HG03432 (cell line): ENCODE results near the gene SETSIP.
A peak's percentile ranks its signal among the peaks of the same experiment; 100 is the strongest.
"Not testable (repeated sequence)": the region's sequence is repeated elsewhere in the genome, so short reads cannot be mapped to it uniquely, and the experiment has no call there.

Source experiments
- ATAC-seq: cut with Tn5 transposase; IDR thresholded peaks from one replicate; pipeline ENCODE4 v1.9.1; 2021; ENCODE audit warnings: mild to moderate bottlenecking, moderate library complexity; ENCODE audit not compliant: unreplicated experiment

SETSIP gene, protein sequence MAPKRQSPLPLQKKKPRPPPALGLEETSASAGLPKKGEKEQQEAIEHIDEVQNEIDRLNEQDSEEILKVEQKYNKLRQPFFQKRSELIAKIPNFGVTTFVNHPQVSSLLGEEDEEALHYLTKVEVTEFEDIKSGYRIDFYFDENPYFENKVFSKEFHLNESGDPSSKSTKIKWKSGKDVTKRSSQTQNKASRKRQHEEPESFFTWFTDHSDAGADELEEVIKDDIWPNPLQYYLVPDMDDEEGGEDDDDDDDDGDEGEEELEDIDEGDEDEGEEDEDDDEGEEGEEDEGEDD

DNA sequence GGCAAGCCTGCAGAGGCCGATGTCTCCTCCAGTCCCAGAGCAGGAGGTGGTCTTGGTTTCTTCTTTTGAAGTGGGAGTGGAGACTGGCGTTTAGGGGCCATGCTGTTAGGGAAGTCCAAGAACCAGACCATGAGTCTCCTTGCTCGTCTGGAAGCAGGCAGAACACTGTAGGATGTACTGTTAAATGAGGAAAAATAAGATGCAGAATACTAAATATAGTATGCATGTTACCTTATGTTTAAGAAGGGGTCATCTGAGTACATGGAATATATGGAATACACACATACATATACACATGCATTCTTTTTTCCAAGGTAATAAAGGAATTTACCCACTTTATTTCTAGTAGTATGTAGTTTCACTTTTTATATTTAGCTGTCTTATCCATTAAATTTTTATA is at the start of gene SETSIP:
Gene SETSIP, minus strand, starts transcription at position 101 of the 400 bp plus-strand sequence. Its CDS starts 0 bp downstream, at position 101.
- ATAC-seq = no peak

DNA sequence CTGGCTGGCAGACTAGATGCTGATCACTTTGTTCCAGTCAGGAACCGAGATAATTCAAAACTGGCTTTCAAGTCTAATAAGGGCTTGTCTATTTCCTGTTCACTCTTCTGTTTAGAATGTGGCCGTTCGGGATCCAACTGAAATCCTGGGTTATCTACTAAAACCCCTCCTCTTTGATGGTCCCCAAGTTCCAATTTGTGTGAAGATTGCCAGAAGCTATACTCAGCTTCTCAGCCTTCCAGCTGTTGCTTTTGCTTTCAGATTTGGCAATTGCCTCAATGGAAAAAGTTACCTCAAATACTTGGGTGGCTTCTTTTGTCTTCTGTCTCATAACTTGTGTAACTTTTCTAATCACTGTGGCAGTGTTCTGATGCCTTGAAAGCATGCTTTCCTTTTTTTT is 48.7 kb upstream of the SETSIP start:
- no peak for ATAC-seq

DNA sequence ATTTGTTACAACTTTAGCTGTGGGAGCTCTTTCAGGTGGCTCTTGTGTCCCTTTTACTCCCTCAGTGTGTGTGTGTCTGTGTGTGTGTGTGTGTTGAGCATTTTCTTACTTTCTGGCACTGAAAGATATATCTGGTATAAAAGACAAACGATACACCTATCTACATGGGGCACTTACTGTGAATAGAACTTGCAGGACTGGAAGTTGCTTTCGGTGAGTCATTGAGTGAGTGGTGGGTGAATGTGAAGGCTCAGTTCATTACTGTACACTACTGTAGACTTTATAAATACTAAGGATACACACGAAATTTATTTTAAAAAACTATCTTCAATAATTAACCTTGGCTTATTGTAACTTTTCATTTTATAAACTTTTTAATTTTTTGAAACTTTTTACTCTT is 43.6 kb upstream of the SETSIP start:
- ATAC-seq = no peak

DNA sequence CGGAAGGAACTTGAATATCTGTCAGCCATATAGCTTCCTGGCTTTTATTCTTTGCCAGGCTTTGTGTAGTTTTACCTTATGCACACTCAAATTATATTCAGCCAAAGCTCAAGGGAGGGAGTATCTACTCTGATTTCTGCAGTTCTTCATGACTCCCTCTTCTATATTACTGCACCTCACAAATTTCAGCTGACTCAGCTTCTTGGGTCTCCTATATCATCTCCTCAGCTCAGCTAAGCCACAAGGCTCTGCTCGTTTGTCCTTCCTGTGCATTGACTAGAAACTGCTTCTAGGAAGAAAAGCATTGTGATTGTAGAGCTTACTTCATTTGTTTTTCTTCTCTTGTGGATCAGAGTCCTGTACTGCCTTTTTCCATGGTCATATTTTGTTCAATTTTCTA is 42.3 kb upstream of the SETSIP start:
- no peak for ATAC-seq

DNA sequence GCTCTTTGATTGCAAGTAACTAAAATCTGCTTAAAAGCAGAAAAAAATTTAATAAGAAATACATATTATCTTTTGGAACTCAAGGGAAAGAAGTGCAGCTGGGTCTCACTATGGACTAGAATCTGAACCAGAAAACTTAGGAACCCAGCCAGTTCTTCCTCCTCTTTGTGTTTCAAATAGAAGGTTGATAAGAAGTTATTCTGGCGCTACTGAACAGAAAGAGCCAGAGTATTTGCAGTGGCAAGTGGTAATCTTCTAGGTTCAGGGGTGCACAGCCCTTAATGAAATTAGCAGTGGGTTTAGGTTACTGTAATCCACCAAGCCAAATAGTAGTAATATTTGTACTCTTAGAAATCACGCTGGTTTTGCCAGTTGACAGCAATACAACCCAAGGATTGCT is 33.4 kb upstream of the SETSIP start:
- no peak for ATAC-seq

DNA sequence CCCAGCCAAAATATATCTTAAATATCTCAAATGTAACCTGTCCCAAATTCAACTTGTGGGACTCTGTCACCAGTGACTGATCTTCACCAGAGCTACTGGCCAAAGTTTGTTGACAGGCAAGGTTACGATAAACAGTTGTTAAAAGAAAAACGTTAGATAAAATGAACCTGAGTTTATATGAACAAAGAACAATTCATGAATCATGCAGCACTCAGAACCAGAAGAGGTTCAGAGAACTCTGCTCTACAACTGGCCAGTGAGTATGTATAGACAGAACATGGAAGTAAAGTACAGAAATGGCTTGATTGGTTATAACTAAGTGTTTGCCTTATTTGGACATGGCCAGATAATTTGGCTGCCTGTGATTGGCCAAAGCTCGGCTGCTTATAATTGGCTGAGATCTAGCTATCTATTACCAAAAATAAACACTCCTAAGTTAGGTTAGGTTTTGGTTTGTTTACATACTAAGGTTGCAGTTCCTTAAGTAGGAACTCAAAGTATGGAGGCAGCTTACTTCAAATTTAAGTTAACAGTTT is 30.4 kb upstream of the SETSIP start:
- no peak for ATAC-seq

DNA sequence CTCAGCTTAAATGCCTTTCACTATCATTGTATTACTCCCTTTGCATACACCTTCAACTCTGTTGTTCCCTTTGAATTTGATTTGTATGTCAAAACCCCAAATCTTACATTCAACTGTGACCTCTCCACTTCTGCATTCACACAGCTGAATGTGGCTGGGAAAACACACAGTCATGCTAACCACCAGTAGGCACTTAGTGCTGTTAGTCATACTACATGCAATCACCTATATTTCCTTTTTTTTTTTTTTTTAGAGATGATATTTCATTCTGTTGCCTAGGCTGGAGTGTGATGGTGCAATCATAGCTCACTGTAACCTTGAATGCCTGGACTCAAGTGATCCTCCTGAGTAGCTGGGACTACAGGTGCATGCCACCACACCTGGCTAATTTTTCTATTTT is 21.1 kb upstream of the SETSIP start:
- no peak for ATAC-seq

DNA sequence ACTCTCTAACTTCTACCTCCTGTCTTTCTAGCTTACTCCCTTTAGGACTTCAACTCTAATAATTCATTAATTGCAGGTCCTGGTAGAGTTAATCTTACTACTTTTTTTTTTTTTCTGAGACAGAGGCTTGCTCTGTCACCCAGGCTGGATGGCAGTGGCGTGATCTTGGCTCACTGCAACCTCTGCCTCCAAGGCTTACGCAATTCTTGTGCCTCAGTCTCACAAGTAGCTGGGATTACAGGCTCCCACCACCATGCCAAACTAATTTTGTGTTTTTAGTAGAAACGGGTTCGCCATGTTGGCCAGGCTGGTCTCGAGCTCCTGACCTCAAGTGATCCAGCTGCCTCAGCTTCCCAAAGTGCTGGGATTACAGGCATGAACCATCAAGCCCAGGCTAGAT is 20.7 kb upstream of the SETSIP start:
- ATAC-seq = no peak

DNA sequence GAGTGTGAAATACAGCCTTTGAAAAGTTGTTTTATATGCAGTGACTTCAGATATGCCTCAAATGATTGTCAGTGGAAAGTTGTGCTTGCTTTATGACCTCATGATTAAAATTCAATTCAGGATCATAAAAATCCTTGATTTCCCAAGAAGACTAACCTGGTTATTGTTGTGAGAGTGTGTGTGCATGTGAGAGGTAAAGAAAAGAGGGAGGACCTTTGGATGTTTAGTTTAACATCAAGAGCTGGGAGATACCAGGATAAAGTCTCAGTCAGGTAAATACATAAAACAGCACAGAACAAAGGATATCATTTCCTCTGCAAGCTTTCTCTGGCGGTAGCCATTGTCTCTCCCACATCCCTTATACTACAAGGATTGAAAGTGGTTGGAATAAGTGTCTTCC is 19.4 kb upstream of the SETSIP start:
- no peak for ATAC-seq

DNA sequence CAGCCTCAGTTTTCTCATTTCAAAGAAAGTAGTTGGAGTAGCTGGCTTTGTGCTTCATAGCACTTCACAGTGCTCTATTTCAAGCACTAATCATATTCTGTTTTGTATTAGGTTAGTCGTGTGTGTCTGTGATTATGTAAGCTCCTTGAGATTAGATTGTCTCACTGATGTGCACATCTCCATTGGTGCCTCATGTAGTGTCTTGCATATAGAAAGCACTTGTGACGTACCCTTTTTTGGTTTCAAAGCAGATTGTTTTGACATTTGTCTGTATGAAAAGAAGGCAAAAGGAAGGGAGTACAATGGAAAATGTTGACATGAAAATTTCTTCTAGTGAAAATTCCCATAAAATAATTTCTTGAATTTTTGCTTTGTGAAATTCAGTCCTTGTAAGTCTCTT is 18.9 kb upstream of the SETSIP start:
- ATAC-seq = no peak

DNA sequence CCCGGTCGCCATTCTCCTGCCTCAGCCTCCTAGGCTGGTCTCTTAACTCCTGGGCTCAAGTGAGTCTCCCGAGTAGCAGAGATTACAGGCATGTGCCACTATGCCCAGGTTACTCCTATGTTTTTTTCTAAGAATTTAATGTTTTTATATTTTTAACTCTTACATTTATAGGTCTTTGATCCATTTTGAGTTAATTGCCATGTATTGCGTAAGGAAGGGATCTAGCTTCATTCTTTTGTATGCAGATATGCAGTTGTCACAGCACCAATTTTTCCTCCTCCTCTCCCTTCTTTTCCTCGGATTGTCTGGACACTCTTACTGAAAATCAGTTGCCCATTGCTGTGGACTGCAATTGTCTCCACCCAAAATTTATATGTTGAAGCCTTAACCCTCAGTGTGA is 16.4 kb upstream of the SETSIP start:
- ATAC-seq = no peak

DNA sequence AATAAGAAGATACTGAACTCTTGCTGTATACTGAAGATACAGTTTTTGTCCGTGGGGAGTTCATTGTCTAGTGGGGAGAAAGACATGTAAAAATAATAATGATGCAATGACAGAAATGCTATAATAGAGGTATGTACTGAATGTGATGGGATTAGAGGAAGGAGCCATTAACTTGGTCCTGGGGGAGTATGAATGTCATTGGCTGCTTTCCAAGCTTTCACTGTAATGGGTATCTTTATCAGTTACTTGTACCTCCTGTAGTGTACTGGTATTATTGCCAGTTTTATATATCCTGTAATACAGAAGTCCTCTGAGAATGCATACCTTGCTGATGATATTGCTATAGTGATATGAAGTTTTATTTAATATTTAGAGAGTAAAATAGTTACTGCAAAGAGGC is 12.3 kb upstream of the SETSIP start:
- no peak for ATAC-seq

DNA sequence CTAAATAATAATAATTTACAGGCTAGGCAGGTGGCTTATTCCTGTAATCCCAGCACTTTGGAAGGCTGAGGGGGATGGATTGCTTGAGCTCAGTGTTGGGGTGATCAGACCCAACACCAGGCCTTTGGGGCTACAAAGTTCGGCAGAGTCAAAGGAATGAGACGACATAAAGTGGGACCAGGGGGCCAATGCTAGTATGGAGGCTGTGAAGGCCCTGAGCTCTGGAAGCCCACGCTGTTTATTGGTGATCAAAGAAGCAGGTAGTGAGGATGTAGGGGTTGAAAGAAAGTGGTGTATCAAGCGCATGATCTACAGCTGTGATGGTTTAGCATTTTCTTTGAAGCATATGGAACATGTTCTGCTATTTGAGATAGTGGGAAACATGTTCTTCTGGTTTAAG is 10.5 kb upstream of the SETSIP start:
- no peak for ATAC-seq

DNA sequence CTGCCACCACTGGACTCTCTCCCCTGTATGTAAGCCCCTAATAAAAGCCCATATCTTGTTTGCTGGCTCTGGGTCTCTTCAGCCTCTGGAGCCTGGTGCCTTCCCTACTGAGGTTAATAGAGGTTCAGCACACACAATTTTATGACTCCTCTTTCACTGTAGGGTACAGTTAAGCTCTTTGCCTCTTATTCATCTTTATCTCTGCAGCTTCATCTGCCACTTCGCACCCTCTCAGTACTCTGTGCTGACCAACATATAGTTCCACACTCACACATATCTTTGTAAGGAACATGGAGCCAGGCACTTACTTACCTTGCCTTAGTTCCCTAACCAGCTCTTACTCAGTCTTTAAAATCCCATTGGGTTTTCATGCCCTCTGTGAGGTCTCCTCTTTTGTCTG is 9.4 kb upstream of the SETSIP start:
- ATAC-seq = no peak

DNA sequence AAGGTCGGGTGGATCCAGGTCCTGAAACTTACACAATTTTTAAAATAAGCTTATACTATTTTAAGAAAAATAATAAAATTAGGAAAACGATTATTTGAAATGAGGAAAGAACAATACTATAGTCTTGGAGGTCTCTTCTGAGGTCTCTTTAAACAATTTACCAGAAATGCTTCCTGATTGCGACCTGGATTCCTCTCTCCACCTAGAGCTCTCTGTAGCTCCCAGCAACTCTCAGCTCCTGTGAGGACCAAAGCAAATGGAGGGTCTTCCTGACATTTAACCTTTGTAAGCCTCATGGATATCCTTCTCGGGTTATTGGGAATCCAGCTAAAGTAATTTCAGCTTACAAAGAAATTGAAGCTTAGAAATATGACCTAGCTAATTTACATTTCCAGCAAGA is 5.8 kb upstream of the SETSIP start:
- no peak for ATAC-seq

DNA sequence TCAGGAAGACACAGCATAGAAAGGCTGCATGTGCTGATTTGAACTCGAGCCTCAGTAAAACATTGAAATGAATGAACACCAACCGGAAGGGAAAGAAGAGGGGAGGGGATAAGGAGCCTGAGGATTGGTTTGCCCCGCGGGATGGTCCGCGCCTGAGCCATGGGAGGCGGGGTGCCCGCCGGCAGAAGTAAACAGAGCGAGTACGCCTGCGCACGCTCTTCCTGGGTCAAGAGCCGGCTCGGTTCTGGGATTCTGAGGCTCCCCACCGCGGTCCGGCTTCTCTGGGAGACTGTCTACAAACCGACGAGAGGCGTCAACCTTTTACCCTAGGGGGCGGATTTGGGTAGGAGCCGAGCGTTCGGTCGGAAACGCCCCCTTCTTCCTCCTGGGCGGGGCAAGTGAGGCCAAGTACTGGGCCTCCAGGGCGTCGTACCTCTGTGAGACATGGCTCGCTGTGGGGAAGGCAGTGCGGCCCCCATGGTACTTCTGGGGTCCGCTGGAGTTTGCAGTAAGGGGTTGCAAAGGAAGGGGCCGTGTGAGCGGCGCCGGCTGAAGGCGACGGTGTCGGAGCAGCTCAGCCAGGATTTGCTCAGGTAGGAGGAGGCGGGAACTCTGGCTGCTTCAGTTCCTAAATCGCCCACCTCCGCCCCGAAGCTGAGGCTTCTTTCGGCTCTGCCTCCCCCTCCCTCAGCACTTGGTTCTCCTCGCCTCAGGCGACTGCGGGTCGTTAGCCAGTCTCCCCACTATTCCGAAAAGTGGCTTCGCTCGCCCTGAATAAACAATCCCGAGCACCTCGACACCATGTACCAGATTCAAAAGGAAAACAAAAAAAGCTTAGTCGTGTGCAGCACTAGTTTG is 5.1 kb upstream of the SETSIP start, which contains the start of gene BTBD8:
Gene BTBD8, plus strand, starts transcription at position 218 of the 858 bp plus-strand sequence. Its CDS starts 227 bp downstream, at position 445.
- ATAC-seq = peak; percentile 97

DNA sequence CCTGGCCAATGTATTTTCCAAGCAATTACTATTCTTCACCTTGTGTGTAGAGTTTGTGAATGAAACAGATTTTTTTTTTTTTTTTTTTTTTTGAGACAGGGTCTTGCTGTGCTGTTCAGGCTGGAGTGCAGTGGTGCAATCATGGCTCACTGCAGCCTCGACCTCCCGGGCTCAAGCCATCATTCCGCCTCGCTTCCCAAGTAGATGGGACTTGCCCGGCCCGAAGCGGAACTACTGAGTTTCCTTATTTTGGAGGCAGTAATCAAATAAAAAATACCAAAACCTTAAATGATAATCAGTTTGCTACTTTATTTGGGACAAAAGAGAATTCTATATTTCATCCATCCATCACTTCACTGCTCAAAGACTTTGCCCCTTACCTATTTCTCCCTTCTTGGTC is 4.2 kb upstream of the SETSIP start:
- no peak for ATAC-seq

DNA sequence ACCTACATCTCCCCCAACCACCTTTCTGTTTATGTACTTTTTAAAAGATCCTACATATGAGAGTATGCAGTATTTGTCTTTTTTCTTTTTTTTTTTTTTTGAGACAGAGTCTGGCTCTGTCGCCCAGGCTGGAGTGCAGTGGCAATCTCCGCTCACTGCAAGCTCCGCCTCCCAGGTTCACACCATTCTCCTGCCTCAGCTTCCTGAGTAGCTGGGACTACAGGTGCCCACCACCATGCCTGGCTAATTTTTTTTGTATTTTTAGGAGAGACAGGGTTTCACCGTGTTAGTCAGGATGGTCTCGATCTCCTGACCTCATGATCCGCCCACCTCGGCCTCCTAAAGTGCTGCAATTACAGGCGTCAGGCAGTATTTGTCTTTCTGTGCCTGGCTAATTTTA is 2.9 kb upstream of the SETSIP start:
- ATAC-seq = not testable (repeated sequence)

DNA sequence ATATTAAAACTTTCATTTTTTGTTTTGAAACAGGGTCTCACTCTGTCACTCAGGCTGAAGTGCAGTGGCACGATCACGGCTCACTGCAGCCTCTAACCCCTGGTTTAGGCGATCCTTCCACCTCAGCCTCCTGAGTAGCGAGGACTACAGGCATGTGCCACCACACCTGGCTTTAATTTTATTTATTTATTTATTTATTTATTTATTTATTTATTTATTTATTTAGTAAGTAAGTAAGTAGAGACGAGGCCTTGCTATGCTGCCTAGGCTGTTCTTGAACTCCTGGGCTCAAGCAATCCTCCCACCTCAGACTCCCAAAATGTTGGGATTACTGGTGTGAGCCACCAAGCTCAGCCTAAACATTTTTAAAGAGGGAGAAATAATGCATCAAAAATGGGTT is 1.2 kb upstream of the SETSIP start:
- no peak for ATAC-seq

DNA sequence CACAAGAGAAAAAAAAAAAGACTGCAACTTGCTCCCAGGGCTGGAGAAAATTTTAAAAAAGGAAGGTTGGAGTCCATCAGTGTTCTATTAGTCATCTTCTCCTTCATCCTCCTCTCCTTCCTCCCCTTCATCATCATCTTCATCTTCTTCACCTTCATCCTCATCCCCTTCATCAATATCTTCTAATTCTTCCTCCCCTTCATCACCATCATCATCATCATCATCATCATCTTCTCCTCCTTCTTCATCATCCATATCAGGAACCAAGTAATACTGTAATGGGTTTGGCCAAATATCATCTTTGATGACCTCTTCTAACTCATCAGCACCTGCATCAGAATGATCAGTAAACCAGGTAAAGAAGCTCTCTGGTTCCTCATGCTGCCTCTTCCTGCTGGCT is 765 bp downstream of the SETSIP start:
- ATAC-seq = not testable (repeated sequence)

DNA sequence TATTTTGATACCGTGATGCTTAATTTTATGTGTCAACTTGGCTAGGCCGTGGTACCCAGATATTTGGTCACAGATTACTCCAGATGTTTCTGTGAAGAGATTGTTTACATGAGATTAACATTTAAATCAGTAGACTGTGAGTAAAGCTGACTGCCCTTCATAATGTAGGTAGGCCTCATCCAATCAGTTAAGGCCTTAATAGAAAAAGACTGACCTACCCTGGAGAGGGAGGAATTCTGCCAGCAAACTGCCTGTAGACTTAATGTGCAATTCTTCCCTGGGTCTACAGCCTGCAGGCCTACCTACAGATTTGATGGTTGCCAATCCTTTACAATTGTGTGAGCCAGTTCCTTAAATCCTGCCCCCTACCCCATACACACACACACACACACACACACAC is 4.3 kb downstream of the SETSIP start:
- ATAC-seq = no peak

DNA sequence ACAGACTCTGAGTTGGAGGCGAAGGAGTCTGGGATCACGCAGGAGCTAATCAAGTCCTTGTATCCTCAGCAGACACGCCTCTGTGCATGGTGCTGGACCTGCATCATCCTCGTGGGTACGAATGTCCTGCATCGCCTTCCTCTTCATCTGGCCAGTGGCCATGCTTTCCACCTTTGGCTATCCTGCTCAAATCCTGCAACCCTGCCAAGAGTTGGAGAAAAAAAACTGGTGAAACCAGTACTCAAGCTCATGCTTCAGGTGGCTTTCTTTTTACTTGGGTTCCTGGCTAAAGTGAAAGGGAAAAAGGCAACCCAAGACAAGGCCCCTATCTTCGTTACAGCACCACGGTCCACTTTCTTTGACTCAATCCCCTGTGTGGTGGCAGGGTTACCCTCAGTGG is 8.9 kb downstream of the SETSIP start:
- ATAC-seq = no peak
